DMS 273 treated with DMSO at 0.1 percent for 48 hours (cell line): ENCODE results near the gene MATCAP1.

ENCODE experiments used
- DNase-seq: peaks from one replicate; lab custom pipeline; 2025; lab: John Stamatoyannopoulos, UW

MATCAP1 gene

DNA sequence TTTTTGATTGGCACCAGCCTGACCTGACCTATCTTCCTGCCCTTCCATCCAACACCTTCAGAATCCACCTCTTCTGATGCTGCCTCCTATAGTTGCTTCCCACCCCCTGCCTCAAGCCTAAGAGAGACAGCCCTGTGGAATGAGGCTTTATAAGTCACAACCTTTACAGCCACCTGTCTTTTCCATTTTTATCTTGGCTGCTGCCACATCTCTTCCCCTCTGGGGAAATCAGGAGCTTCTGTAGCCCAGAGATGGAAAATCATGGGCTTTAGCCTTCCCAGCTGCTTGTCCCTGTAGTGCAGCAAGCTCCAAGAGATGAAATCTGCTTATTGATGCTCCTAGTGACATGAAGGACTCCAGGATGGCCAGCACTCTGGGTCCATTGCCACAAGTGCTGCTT lies 55.3 kb downstream of the MATCAP1 start:
- DNase-seq, result no peak
